NCI-H2081 treated with DMSO at 0.1 percent for 48 hours (cell line): ENCODE results near the gene C11orf16.
"Not testable (repeated sequence)": the region's sequence is repeated elsewhere in the genome, so short reads cannot be mapped to it uniquely, and the experiment has no call there.

Experiments used
- DNase-seq: peaks from one replicate; lab custom pipeline; 2025; lab: John Stamatoyannopoulos, UW

The C11orf16 gene, protein sequence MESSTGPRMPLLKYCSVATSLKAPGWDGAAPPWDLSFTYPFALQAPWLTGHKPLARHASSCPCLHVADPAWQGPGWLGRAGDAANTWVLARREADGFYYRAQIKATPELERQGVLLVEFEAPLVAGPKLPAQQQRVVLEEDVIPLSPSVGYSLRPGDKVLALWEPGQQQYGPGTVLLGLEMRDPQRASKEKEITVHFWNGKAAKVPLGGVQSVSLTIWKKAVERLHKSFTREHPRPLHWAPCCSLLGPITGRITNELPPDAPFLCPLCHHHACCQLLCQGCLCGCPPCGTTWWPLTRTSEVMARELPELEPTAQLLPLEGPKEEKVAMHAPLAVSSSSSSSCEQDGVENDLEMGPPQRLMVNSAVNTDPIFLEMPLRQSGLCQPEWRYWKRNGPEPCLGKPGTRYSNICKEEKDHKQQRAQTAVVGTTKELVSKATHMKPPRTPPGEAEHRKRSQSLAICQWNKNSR

DNA sequence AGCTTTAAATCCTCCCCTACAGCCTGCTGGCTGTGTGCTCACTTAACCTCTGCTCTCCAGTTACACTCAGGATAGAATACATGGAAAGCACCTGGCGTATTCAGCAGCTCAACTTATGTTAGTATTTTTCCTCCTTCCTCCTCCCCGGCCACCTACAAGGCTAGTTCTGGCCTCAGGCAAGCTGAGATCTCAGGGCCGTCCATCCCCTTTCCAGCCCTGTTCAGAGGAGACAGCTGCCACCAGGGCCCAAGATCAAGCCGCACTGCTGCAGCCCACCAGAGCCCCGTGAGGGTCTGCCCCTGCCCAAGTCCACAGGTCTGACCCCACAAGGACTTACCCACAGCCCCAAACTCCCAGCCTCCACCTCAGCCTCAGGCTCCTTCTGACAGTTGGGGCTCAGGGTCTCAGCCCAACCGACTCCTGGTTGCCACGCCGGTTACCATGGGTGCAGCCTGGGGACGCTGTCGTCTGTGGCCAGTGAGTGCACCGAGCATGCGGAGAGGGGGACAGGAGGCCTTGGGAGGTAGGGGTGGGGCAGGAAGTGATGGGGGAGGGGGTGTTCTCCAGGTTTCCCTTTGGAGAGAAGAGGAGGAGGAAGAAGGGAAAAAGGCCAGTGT lies at the start of gene C11orf16:
Gene C11orf16 (minus strand): TSS at position 384 of the 617 bp plus-strand sequence. CDS start 639 bp downstream, outside the sequence.
- DNase-seq, result no peak

DNA sequence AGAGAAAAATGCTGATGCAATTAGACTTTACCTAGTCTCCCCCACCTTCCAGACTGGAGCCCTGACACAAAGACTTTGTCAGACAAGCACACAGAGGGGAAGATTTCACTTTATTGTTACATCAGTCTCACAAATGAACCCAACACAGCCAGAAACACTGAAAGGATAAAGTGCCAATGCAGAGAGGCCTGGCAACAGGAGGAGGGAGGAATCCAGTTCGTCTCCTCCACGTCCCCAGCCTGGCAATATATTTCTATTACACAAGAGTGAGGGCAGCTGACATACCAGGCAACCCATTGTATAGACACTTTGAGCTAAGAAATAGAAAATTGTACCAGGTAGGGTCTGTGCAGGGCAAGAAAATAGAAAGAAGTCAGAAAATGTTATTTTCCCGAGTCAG lies 47.7 kb upstream of the C11orf16 start:
- no peak for DNase-seq

GRCh38 chr11:8979365-8979764 lies 46.6 kb upstream of the C11orf16 start:
- DNase-seq, result not testable (repeated sequence)

GRCh38 chr11:8973121-8973520 lies 40.4 kb upstream of the C11orf16 start:
- DNase-seq, result no peak

- no peak for DNase-seq
Measured at GRCh38 chr11:8971924-8972316, 39.2 kb upstream of the C11orf16 start.

DNA sequence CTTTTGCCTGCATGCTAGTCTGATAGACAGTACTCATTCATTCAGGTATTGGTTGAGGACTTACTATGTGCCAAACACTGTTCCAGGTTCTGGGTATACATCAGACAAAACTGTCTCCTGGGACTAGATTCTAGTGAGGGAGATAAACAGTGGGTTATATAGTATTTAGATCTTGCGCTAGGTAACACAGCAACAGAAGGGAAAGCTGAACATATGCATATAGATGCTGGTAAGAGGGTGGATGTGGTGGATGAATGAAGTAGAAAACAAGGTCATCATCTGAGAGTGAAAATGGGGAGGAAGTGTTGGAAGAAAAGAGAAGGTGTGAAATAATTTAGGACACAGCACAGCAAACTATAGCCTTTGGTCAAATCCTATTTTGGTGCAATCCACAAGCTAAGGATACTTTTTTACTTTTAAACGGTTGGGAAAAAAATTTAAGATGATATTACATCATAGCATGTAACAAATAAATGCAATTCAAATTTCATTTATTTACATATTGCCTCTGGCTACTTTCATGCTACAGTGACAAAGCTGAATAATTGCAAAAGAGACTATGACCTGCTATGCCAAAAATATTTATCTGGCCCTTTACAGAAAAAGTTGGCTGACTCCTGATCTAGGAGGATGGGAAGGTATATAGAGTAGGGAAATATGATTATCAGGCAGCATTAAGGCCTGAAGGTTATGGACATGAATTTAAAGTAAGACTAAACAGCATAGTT lies 38.6 kb upstream of the C11orf16 start:
- DNase-seq, result no peak

DNA sequence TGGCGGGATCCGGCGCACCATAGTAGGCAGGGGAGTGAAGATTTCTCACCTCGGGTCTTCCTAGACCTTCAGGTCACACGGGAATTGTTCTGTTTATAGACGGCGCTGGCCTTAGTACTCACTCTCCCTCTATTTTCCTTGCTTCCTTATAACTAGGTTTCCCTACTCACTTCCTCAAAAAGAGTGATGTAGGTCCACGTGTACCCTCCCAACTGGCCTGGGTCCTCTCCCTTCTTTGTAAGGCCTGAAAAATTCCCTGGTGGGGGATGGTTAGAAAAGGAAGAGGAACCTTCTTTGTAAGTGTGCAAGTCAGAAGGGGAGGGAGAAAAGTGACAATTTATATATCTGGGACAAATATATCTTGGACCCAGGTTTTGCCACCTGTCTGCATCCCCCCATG lies 34.4 kb upstream of the C11orf16 start:
- no peak for DNase-seq

GRCh38 chr11:8964324-8965320 lies 31.9 kb upstream of the C11orf16 start, which contains the start of gene TMEM9B:
TSS of gene TMEM9B (minus strand) at chr11:8964442. CDS start at chr11:8964313, 129 bp downstream.
- peak; percentile 24 for DNase-seq

DNA sequence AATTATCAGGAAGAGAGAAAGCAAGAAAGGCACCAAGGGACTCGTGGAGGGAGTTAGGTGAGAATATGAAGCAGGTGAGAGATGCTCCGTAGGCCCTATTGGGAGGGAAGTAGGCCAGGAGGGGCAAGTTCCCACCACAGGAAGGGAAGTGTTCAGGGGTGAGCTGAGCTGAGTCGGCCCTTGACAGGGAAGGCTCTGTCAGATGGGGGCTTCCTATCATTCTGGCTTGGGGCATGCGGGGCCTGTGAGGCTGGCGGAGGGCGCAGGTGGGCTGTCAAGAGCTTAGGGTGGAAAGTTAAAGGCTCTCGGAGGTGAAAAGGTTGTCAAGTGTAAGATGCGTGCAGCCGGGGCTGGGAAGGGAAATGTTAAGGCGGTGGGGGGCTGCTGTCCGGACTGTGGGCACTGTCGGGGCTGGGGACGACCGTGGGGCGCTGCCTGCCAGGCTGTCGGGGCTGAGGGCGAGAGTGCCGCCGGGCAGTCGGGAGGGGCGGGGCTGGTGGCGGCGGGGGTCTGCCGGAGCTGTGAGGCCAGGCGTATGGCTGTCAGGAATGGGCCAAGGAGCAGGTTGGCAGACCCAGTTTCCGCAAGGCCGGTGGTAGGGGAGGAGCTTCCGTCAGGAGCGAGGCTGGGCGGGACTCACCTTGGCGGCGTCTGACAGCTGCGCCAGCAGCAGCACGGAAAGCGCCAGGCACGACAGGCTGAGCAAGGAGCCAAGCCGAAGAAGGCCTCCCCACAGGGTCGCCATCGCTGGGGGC lies 31.0 kb upstream of the C11orf16 start:
- peak; percentile 24 for DNase-seq

- DNase-seq, result no peak
Measured at GRCh38 chr11:8962841-8963240, 30.1 kb upstream of the C11orf16 start.

DNA sequence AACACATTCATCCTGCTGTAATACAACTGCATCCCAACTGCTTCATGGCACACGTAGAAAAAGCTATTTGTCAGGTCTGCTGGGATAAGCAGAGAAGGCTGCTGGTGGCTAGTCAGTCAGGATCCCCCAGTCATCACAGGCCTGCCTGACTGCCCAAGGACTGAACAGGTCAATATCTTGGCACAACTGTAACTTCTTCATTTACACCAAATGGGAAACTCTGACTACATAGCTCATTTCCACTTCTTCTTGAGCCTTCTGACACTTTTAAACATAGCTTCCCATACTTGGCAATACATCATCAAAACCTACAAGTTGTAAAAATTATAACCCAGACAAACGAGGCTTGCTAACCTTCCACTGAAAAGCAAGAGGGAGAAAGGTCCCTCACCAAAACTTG lies 28.7 kb upstream of the C11orf16 start:
- no peak for DNase-seq

DNA sequence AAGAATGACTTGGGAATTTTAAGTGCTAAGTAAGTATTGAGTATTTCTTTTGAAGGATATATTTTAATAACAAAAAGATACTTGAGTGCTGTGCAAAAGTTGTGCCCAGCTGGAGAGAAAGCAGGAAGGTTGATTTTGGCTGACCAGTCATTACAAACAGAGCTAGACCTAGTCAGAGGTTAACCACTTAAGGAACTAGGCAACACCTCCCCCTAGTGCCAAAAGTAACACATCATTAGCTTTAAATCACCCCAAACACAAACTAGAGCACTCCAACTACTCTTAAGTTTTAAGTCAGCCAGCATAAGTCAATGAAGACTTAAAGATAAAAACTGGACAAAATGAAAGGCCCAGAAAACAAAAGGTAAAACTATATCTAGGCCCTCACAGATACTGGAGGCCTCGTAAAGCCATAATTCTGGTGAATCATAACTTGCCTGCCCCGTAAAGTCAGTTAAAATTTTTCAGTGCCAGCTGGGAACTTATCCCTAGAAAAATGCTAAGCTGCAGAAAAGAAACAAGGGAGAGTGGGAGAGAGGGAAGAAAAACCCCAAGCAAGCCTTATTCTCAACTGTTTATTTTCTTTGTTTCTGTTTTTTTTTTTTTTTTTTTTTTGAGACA lies 26.9 kb upstream of the C11orf16 start:
- DNase-seq, result peak; percentile 2

DNA sequence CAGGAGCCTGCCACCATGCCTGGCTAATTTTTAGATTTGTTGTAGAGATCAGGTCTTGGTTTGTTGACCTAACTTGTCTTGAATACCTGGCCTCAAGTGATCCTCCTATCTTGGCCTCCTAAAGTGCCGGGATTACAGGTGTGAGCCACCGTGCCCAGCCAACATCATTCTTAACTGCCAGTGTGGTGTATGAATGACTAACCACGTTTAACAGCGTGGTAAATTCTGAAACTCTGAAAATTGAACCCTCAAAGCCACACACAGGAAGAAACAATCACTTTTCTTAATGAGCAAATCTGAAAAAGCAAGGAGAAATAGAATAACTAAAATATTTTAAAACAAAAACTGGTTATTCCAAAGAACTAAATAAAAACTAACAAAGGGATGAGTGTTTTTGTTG lies 24.1 kb upstream of the C11orf16 start:
- no peak for DNase-seq

- DNase-seq, result no peak
Measured at GRCh38 chr11:8948886-8949285, 16.1 kb upstream of the C11orf16 start.

DNA sequence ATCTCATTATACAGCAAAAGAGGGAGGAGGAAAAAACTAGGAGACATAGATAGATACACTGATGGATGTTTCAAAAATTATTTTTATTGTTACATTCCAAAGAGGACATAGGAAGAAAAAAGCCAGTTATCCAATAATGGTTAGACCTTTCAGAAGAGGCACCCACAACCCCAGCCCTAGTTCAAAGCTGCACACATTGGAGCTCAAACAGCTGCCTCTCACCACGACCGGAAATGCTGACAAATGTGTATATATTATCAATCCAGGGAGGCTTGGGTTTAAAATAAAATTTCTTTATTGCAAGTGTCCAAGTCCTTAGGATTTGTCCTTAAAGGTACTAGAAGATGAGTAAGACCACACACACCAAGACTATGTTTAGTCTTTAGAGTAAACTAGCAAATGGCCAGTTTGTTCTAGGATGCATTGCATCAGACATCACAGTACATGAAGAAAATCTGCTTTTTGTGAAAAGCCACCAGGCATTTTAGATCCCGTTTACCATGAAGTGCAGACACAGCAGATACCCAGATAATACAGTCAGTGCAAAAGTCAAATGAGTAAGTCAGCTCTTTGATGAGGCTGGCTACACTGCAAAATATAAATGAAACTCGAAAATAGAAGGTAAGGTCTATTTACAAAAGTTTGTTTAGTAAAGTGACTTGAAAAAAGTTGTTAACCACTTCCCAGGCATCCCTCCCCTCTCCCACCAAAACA lies 14.6 kb upstream of the C11orf16 start:
- DNase-seq, result no peak

DNA sequence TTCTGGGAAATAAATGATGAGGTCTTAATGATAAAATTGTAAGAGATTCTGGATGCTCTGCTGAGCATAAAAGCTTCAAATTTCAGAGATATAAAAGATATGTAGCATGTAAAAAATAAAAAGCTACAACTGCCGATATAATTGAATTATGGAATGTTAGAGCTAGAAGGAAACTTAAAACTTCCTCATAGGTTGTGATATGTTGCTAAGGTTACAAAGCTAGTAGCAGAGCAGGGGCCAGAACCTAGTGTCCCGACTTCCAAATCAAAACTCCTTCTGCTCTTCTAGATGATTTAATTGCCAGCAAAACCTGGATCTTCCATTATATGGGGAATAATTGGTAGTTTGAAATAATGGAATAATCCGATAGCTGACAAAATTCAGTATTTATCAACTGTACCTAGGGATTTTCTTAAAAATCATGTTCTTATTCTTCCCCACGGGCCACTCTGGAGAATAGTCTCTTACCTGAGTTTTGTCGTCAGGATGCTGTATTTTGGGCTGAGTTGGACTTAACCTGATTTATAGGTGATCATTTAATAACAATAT lies 9.8 kb upstream of the C11orf16 start, which contains the start of gene ASCL3:
Gene ASCL3 (minus strand): TSS at position 499 of the 549 bp plus-strand sequence. CDS start 4,855 bp downstream, outside the sequence.
- DNase-seq, result no peak

- DNase-seq, result no peak
Measured at GRCh38 chr11:8941341-8942103, 8.8 kb upstream of the C11orf16 start.

GRCh38 chr11:8937659-8938058 lies 4.9 kb upstream of the C11orf16 start:
- DNase-seq, result no peak
